Measurements from ENCODE around the gene SIAH3.
"Not testable (repeated sequence)": the region's sequence is repeated elsewhere in the genome, so short reads cannot be mapped to it uniquely, and the experiment has no call there.

SIAH3 gene, protein sequence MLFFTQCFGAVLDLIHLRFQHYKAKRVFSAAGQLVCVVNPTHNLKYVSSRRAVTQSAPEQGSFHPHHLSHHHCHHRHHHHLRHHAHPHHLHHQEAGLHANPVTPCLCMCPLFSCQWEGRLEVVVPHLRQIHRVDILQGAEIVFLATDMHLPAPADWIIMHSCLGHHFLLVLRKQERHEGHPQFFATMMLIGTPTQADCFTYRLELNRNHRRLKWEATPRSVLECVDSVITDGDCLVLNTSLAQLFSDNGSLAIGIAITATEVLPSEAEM

DNA sequence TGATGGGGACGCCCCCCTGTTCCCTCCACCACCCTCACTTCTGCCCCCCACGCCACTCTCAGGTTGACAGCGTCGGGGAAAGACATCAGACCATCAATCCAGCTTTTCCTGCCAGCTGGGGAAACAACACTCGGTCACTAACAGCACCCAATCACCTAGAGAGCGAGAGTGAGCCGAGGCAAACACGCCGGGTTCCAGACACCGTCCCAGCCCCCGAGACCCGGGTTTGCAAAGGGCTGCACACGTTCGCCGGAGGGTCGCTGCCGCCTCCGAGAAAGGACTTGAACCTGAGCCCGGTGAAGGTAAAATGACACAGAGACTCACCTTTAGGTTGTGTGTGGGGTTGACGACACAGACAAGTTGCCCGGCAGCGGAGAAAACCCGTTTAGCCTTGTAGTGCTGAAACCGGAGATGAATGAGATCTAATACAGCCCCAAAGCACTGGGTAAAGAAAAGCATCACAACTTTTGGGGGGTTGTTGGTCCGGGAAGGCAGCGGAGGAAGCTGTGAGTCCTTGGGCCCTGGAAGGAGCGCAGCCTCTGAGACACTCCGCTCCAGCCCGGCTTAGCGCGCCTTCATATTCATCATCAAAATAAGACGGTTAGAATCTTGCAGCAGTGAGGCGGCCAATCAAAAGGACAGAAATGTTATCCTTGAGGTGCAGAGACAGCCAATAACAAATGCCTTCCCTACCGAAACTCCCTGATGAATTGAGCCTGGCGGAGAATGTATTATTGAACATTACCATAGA, at the start of gene SIAH3:
Gene SIAH3 (minus strand): TSS at position 583 of the 751 bp plus-strand sequence. CDS start 124 bp downstream, at position 459.
- DNase-seq, result peak; percentile 10

DNA sequence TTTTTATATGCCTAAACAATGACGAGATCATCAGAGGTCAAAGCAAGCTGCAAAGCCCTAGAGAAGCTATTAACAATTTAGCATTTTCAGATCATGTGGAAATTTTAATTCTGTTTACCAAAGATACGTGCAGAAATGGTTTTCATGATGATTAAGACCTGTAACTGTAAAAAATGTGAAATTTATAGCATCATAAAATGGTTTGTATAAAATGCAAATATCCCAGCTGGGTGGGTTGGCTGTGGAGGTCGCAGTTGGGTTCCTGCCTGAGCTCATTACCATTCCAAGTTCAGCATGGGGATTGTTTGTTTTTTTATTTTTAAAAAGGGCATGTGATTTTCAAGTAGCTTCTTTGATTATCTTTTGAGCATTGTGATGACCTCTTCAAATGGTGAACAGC, 47.9 kb upstream of the SIAH3 start:
- no peak for DNase-seq

DNA sequence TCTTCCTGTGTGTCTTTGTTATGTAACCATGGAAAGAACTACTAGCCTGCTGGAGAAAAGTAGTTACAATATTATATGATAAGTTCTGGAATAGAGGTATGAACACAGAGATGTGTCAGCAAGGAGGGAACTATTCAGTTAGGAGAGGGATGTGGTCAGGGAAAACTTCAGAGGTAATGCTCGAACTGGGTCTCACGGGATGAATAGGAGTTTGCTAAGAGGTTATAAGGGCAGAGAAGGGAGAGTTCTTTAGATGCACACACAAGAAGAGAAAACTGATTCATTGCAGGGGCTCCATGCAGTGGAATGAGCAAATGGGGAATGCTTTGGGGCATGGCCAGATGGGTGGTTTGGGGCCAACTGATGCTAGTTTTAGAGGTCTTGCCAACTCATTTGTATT, 46.0 kb upstream of the SIAH3 start:
- no peak for DNase-seq

DNA sequence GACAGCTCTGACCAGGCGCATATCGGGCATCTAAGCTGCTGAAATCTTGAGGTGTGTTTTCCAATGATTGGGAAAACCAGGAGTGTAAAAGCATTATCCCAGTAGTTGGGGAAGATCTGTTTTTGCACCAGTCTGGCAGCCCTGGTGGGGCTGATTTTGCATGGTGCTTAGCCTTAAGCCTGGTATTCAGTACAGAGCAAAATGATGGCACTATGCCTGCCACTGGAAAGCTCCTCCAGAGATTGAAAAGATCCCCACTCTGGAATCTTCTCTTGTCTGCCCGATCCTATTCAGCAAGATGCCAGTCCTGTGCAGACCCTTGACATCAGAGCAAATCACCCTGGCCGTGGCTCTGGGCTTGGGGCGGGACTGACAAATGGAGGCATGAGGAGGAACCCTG, 44.7 kb upstream of the SIAH3 start:
- DNase-seq, result no peak

DNA sequence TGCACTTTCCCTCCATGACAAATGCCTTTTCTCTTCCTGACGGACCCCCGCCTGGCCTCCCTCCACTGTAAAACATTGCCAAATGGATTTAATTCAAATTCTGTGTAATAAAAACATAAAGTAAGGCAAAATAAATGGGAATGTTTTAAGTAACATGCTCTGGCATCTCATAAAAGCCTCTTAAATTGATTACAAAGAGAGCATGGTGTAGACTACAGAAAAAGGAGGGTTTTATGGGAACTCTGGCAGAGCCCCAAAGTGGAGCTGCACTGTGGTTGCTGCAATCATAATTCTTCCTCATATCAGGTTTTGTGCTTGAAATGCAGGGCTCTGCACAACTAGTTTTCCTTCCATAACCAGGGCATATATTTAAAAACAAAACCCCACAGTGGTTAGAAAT, 44.3 kb upstream of the SIAH3 start:
- DNase-seq, result no peak

DNA sequence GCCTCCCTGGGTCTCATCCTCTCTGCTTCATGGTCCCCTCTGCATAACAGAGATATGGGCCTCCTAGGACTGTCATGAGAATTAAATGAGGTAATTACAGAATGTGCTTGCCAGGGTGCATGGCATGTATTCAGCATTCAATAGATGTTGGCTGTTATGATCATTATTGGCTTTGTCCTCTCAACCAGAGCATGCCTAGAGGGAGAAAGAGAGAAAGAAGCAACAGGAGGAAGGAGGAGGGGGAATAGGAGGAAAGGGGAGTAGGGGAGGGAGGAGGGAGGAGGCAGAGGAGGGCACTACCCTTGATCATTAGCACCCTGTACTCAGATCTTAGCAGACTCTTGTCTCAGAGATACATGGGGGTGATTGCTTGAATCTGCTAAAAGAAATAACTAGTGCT, 41.0 kb upstream of the SIAH3 start:
- DNase-seq, result no peak

DNA sequence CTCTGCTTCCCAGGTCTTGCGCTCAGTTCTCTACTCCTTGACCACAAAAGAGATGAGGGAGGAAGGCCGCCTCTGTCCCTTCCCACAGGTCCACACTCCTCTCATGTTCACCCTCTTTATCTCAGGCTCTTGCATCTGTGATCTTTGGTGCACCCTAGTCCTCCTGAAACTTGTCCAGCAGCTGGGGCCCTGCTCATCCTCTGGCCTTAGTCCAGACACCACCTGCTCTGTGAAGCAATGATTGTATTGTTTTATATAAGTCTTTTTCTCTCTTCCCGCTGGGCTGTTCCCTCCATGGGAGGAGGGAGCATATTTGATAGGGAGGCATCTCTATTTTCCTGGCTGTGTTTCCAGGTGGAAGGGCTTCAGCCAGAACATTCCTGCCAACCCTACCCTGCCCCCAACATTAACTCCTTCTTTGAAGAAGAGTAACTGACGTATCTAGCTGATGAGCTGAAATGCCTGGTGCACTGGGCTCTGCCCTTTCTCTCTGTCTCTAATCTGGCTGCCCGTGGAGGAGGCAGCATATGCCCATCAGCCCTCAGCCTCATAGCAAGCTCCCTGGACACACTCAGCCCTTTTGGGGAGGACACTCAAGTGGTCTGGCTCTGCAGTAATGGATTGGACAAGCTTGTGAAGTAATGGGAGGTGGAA, 38.2 kb upstream of the SIAH3 start:
- no peak for DNase-seq

DNA sequence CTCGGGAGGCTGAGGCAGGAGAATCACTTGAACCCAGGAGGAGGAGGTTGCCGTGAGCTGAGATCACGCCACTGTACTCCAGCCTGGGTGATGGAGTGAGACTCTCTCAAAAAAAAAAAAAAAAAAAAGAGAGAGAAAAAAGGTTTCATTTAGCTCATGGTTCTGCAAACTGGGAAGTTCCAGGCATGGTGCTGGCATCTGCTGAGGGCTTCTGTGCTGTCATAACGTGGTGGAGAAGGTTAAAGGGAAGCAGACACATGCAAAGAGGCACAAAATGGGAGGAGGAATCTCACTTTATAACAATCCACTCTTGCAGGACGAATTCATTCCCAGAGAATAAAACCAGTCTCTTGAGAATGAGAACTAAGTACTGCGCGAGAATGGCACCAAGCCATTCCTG, 34.9 kb upstream of the SIAH3 start:
- no peak for DNase-seq

DNA sequence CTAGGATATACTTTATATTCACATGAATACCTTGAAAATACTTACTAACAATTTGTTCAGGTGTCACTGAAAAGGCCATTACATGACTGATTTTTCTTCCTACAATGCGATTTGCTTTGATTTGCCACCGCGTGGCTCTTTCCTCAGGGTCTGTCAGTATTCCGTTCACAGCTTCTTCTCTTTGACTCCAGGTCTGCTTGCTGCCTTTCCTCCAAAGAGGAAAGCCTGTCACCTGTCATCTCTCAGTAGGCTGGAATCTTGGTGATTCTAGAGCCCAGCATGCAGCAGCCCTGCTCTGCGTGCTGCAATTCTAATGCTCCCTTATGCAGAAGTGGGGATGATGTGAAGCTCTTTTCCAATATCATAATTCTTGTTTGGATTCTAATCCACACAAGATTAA, 33.6 kb upstream of the SIAH3 start:
- DNase-seq, result no peak

DNA sequence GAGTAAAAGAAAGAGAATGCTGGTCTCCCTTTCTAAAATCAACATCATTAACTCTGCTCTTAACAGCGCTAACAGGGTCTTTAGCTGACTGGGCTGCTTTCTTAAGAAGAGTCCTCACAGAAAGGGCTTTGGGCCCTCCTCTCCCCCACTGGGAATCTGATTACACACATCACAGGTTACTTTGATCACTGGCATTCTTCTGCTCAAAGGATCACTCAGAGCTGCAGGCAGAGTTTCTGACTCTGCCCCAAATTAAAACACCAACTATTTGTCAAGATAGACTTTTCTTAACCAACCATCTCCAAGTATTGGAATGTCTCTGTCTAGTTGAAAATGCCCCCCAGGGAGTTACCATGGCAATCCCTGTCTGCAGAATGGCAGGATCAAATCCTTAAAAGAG, 31.1 kb upstream of the SIAH3 start:
- no peak for DNase-seq

DNA sequence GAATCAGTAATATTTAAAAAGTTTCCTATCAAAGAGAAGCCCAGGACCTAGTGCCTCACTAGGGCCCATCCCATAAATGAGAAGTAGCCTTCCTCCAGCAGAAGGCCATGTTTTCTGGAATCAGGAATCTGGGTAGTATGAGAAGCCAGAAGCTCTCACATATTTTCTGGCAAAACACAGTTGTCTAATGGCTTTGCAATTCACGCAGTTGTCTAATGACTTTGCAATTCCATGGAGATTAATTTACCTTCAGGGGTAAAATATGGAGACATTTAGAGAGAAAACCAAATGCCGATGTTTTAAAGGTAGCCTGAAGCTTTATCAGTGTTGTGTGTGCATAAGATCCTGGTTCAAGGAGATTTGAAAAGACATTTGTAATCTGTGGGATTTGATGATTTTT, 29.8 kb upstream of the SIAH3 start:
- DNase-seq, result no peak

DNA sequence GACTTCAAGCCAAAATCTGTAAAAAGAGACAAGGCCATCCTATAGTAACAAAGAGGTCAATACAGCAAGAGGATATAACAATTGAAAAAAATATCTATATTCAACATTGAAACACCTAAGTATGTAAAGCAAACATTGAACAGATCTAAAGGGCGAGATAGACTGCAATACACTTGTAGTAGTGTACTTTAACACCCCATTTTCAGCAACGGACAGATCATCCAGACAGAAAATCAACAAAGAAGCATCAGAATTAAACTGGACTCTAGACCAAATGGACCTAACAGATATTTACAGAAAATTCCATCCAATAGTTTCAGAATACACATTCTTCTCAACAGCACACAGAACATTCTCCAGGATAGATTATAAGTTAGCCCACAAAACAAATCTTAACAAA, 28.7 kb upstream of the SIAH3 start:
- DNase-seq, result no peak

DNA sequence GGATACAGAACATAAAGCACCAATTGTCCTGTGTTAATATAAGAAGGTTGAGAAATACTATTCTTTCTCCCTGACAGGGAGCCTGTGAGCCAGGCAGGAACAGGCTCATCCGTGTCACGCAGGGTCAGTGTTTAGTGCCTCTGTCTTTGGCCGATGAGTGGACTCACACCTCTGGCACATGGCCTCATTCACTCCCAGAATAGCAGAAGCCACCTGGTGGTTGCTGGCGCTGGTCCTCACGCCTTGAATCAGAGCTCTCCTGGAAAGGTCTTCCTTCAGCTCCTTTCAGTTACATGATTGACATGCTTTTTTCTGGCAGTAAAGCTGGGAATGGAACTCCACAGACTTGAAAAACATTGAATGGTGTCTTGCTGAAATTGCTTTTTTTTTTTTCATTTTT, 28.1 kb upstream of the SIAH3 start:
- DNase-seq, result no peak

DNA sequence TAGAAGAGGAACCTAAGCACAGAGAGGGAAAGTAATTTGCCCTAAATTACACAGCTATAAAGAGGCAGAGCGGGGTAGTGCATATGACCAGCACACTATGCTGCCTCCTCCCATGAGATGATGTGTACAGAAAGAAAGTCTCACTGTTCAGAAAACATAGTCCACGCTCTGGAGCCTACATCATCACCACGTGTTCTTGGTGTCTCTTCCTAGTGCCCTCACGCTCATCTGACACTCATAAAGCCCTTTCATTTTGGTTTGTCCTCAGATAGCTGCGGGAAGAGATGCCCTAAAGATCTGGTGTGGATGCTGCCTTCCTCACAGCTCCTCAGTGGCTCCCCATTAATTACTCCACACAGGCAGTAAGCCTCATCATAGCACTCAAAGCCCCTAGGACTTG, 27.4 kb upstream of the SIAH3 start:
- DNase-seq, result no peak

DNA sequence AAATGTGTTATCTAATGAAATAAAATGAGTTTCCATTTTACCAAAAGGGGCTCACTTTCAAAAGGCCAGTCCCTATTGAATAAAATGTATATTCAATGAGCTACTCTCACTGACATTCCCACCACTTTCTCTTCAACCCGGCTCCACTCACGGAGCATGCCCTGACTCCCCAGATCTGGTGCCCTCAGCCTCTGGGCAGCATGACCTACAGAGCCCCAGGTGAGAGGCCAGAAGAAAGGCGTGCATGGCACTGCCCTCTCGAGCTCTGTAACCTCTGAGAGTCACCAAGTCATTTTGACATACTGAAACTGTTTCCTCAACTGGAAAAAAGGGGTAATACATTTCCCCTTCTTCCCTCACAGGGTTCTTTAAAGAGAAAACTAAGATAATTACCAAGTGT, 25.2 kb upstream of the SIAH3 start:
- no peak for DNase-seq

DNA sequence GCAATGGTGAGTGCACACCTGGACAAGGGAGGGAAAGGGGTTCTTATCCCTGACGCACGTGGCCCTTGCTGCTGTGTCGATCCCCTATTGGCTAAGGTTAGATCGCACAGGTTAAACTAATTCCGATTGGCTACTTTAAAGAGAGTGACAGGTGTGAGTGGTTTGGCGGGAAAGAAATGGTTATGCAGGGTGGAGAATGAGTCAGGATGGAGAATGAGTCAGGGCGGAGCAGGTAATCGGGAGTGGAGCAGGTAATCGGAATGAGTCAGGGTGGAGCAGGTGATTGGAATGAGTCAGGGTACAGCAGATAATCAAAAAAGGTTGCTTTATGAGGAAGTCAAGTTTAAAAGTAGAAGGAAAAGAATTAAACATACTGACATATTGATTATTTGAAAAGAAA, 24.4 kb upstream of the SIAH3 start:
- DNase-seq, result no peak

DNA sequence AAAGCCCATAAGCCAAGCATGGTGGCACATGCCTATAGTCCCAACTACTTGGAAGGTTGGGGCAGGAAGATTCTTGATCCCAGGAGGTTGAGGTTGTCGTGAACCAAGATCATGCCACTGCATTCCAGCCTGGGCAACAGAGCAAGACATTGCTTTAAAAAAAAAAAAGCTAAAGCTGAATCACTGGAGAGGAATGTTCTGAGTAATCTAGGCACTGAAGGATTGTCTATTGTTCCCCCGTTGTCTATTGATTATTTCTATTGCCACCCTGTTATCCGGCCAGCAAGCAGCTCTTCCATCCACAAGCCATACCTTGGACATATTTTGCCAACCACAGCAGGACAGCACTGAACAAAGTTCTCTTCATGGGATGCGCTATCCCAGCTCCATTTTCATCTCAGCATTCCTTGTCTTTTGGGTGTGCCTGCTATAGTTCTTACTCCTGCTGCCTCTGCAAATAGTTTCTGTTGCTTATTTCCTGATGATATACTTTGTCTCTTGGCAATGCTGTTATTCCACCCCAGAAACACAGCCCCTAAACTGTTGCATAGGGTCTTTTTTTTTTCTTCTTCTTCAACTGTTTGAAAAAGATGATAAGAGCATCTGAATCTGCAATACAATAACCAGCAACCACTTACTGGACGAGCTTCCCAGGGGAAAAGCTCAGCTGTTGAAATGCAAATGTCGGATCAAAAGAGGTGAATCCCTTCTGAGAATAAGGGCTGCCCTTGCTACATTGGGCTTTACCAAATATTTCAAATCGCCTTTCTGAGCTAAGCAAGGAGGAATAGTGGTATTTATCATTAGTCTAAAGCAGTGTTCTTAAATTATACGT, 22.2 kb upstream of the SIAH3 start:
- no peak for DNase-seq

DNA sequence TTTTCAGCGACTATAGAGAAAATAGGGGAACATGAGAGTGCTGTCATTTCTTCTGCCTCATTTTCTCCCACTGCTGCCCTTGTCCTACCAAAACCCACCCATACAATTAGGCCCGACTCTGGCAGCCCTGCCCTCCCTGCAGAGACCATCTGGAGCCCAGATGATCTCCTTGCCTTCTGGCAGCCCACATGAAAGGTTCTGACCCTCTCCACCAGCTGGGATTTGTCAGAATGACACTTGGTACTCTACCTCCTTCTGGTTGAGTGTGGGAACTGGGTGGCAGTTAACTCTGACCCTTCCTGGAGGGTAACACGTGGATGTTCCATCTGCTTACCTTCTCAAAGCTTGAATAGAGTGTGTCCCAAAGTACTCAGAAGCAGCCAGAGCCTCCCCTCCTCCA, 21.0 kb upstream of the SIAH3 start:
- no peak for DNase-seq

DNA sequence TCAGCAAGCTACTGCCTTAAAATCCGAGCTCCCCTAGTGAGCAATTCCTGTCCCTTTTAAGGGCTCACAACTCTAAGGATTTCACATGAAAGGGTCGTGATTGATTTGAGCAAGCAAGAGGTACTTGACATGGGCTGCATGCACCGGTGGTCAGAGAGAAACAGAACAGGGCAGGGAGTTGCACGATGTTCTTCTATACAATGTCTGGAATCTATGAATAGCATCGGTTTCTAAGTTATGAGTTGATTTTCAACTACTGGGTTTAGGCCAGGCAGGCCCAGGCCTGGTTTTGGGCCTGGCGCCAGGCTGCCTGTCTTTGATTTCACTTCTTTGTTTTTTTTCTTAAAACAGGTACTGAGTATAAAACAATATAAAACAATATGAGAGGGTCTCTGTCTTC, 19.6 kb upstream of the SIAH3 start:
- DNase-seq, result not testable (repeated sequence)

DNA sequence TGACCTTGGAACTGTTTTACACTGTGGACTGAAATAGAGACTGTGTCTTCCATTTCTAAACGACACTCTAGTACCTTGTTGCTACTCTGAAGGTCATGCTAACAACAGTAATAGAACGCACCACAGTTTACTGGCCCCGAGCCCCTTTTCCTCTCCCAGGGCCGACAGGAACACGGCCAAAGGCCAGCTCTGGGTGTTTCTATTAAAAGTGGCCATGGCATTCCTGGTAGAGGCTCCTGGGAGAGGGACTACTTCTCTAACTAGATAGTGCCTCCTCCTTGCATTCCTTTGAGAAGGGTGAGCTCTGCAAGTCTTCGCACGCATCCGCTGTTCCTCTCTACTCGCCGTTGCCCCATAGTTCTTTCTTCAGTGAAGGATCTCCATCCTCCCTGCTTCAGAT, 18.7 kb upstream of the SIAH3 start:
- DNase-seq, result no peak

DNA sequence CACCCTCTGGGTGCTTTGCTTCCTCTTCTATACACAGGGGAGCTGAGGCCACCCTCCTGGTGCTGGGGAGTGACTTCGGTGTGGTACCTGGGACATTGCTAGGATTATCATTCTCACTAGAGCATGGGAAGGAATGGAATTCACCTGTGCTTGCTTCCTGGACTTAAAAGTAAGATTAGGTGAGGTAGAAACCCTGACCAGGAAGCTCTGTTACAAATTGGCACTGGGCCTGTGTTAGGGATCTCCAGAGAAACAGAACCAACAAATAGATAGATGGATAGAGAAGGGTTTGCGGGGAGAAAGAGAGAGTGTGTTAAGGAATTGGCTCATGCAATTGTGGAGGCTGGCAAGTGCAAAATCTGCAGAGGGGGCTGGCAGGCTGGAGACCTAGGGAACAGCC, 13.9 kb upstream of the SIAH3 start:
- no peak for DNase-seq

DNA sequence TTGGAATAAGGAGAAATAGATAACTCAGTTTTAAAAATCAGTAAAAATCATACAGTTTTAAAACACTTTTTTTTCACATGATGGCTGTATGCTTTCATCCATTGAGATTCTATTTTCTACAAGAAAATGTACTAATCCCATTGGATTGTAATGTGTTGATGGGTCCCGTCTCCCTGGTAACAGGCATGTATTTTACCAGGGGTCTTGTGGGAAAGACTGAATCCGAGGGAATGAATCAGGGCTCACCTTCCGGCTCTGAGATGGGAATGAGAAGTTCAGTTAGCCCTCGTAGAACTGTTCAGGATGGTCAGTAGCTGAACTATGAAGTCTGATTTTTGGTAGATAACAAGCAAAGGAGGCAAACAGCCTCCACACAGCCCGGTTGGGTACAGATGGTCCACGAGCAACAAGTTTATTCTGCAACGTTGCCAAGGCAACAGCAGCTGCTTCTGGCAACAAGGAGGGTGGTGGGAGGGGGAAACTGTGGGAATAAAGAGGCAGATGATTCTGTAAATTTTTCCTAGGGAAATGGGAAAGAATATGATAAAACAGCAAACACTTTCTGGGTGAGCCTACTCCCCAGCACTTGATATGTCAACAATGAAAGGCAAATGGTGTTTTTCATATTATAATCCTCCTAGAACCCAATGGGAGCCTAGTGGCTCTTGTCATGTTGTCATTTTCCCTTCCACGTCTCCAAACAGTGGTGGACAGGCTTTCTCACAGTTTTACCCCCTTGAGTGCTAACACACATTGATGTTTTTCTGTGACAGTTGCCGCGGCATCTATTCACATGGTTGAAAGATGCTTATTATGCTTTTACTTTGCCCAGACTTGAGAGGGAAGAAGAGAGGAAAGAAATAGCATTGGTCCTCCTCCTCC, 12.4 kb upstream of the SIAH3 start:
- no peak for DNase-seq
